ENCODE data around the gene PDCL2. TPM values are rescaled to one million over a fixed set of nuclear protein-coding genes. Genes with fewer than 3 reads are reported as not detected.

The PDCL2 gene
- total and polyA plus RNA-seq, 2 of the 13 experiments (the other 11 are each of a cell fraction or from before 2014, with no cell fraction given): not detected

DNA sequence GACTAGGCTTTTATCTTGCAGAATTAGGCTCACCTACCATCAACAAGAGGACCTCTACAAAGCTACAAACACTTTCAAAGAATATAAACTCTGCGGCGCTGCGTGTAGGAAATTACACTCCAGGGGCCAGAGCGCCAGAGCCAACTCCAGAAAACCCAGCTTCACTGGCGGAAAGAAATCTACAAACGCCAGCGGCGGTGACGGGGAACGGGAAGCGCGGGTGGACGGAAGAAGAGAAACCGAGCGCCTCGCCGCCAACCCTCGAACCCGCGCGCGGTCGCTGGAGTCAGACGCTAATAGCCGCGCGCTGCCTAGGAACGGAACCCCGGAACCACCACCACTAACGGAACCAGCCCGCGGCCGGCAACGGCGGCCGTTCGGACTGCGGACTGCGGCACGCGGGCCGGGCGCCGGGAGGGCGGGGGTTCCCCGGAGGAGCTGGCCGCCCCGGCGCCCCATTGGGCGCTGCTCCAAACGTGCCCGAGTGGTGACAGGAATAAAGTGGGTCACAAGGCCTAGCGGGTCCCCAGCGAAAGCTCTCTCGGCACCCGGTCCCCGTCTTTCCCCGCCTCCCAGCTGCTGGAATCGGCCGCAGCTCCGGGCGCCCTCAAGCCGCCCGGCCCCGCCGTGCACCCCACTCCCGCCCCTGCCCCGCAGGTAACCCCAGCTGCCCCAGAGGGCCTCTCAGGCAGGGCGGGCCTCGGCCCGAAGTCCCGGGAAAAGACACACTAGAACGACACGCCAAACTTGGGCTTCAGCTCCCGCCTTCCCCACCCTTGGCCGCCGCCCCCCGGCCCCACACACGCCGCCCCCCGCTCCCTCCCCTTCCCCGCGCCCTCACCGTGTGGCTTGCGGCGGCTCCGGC is 46.2 kb downstream of the PDCL2 start (continued):
- TF ChIP-seq PAF1 (CRISPR knock-in tag; IDR thresholded peaks at IDR 0.05) (no peak), NRL (CRISPR knock-in tag; IDR thresholded peaks at IDR 0.05; ENCODE audit: borderline replicate concordance) (0 out of 2 replicates have a peak, but pooled peaks have one; percentile 64), ZMYM2 (CRISPR knock-in tag; IDR thresholded peaks at IDR 0.05) (no peak), BHLHE40 (IDR thresholded peaks at IDR 0.05; ENCODE audit: low read length) (peak; percentile 76), MIXL1 (CRISPR knock-in tag; IDR thresholded peaks at IDR 0.05) (no peak), ZNF260 (CRISPR knock-in tag; IDR thresholded peaks at IDR 0.05; ENCODE audit: borderline replicate concordance, low read depth) (no peak), ZNF543 (CRISPR knock-in tag; IDR thresholded peaks at IDR 0.05) (0 out of 2 replicates have a peak, but pooled peaks have one; percentile 42), KDM5B (CRISPR knock-in tag; IDR thresholded peaks at IDR 0.05; ENCODE audit: borderline replicate concordance) (peak; percentile 90), ZNF160 (CRISPR knock-in tag; IDR thresholded peaks at IDR 0.05) (peak; percentile 92)
- TF ChIP-seq, protein P1, sequence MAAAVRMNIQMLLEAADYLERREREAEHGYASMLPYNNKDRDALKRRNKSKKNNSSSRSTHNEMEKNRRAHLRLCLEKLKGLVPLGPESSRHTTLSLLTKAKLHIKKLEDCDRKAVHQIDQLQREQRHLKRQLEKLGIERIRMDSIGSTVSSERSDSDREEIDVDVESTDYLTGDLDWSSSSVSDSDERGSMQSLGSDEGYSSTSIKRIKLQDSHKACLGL (CRISPR knock-in tag; IDR thresholded peaks at IDR 0.05): peak; percentile 54; the same call in 1 of the 2 replicates
- TF ChIP-seq, protein P2, sequence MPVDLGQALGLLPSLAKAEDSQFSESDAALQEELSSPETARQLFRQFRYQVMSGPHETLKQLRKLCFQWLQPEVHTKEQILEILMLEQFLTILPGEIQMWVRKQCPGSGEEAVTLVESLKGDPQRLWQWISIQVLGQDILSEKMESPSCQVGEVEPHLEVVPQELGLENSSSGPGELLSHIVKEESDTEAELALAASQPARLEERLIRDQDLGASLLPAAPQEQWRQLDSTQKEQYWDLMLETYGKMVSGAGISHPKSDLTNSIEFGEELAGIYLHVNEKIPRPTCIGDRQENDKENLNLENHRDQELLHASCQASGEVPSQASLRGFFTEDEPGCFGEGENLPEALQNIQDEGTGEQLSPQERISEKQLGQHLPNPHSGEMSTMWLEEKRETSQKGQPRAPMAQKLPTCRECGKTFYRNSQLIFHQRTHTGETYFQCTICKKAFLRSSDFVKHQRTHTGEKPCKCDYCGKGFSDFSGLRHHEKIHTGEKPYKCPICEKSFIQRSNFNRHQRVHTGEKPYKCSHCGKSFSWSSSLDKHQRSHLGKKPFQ (CRISPR knock-in tag; IDR thresholded peaks at IDR 0.05; ENCODE audit: insufficient replicate concordance): no peak
- TF ChIP-seq, protein P3, sequence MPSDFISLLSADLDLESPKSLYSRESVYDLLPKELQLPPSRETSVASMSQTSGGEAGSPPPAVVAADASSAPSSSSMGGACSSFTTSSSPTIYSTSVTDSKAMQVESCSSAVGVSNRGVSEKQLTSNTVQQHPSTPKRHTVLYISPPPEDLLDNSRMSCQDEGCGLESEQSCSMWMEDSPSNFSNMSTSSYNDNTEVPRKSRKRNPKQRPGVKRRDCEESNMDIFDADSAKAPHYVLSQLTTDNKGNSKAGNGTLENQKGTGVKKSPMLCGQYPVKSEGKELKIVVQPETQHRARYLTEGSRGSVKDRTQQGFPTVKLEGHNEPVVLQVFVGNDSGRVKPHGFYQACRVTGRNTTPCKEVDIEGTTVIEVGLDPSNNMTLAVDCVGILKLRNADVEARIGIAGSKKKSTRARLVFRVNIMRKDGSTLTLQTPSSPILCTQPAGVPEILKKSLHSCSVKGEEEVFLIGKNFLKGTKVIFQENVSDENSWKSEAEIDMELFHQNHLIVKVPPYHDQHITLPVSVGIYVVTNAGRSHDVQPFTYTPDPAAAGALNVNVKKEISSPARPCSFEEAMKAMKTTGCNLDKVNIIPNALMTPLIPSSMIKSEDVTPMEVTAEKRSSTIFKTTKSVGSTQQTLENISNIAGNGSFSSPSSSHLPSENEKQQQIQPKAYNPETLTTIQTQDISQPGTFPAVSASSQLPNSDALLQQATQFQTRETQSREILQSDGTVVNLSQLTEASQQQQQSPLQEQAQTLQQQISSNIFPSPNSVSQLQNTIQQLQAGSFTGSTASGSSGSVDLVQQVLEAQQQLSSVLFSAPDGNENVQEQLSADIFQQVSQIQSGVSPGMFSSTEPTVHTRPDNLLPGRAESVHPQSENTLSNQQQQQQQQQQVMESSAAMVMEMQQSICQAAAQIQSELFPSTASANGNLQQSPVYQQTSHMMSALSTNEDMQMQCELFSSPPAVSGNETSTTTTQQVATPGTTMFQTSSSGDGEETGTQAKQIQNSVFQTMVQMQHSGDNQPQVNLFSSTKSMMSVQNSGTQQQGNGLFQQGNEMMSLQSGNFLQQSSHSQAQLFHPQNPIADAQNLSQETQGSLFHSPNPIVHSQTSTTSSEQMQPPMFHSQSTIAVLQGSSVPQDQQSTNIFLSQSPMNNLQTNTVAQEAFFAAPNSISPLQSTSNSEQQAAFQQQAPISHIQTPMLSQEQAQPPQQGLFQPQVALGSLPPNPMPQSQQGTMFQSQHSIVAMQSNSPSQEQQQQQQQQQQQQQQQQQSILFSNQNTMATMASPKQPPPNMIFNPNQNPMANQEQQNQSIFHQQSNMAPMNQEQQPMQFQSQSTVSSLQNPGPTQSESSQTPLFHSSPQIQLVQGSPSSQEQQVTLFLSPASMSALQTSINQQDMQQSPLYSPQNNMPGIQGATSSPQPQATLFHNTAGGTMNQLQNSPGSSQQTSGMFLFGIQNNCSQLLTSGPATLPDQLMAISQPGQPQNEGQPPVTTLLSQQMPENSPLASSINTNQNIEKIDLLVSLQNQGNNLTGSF (CRISPR knock-in tag; IDR thresholded peaks at IDR 0.05): no peak
- TF ChIP-seq, protein P4, sequence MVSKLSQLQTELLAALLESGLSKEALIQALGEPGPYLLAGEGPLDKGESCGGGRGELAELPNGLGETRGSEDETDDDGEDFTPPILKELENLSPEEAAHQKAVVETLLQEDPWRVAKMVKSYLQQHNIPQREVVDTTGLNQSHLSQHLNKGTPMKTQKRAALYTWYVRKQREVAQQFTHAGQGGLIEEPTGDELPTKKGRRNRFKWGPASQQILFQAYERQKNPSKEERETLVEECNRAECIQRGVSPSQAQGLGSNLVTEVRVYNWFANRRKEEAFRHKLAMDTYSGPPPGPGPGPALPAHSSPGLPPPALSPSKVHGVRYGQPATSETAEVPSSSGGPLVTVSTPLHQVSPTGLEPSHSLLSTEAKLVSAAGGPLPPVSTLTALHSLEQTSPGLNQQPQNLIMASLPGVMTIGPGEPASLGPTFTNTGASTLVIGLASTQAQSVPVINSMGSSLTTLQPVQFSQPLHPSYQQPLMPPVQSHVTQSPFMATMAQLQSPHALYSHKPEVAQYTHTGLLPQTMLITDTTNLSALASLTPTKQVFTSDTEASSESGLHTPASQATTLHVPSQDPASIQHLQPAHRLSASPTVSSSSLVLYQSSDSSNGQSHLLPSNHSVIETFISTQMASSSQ (IDR thresholded peaks at IDR 0.05; ENCODE audit: low read depth): no peak
- TF ChIP-seq, protein P4 (CRISPR knock-in tag; IDR thresholded peaks at IDR 0.05; ENCODE audit: borderline replicate concordance): 0 out of 2 replicates have a peak, but pooled peaks have one; percentile 39
